ENCODE data around the gene TCP10L. TPM values are rescaled to one million over a fixed set of nuclear protein-coding genes. Genes with fewer than 3 reads are reported as not detected.

Gene TCP10L
- total RNA-seq, 1 experiment from 2014 or later = 3.7 TPM

DNA sequence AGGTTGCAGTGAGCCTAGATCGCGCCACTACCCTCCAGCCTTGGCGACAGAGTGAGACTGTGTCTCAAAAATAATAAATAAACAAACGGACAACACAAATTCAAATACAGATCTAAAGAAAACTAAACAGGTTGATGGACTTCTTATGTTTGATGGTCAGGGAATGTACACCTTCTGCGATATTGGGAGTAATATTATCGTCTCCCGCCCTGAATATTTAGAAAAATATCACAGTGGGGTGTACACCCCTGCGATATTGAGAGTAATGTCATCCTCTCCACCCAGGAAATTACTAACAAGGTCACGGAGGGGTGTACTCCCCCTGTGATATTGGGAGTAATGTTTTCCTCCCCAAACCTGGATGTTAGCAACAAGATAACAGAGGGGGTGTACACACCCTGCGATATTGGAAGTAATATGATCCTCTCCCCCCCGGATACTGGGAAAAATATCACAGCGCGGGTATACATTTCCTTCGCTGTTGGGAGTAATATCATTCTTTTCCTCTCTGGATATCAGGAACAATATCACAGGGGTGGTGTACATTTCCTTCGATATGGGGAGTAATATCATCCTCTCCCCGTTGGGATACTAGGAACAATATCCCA, 28.2 kb upstream of the TCP10L start:
- Histone ChIP-seq H3K4me1 (ENCODE audit: insufficient read depth, low read length, poor library complexity, severe bottlenecking) (peaks cover 6% of the 10 kb centered on the region), H3K27me3 (replicated peaks; ENCODE audit: insufficient read depth, low read depth, low read length, poor library complexity) (no peaks in the 10 kb centered on the region), H3K9me3 (ENCODE audit: low read depth, low read length, poor library complexity, severe bottlenecking) (no peaks in the 10 kb centered on the region), H3K27ac (ENCODE audit: low read depth, low read length, poor library complexity, severe bottlenecking) (peak overlapping the region; percentile 90), H3K4me3 (ENCODE audit: low read depth, low read length, poor library complexity, severe bottlenecking) (peak overlapping the region; percentile 94), H3K36me3 (ENCODE audit: insufficient read depth, low read length, poor library complexity, severe bottlenecking) (peaks cover 8% of the 10 kb centered on the region)
- ChIA-PET POLR2A (ENCODE audit: low non-redundant PET) (no interaction called here), CTCF (interaction anchor here (0.5 kb wide), 1 partner anchor 479 kb away, joined by 3 read pairs; no protein-coding TSS in a partner anchor)
- intact Hi-C loops (cut with micrococcal nuclease; ENCODE audit: unreplicated experiment) = loop anchor here (5.0 kb wide), 1 partner anchor 114 kb away; the partner anchor contains the start of gene SYNJ1
- BruUV-seq (replicated peaks) = no TSS peak
- no peak for TF ChIP-seq EZH2 (IDR thresholded peaks at IDR 0.05; ENCODE audit: borderline replicate concordance, low read depth, low read length, poor library complexity, severe bottlenecking)
- TF ChIP-seq, protein P1, sequence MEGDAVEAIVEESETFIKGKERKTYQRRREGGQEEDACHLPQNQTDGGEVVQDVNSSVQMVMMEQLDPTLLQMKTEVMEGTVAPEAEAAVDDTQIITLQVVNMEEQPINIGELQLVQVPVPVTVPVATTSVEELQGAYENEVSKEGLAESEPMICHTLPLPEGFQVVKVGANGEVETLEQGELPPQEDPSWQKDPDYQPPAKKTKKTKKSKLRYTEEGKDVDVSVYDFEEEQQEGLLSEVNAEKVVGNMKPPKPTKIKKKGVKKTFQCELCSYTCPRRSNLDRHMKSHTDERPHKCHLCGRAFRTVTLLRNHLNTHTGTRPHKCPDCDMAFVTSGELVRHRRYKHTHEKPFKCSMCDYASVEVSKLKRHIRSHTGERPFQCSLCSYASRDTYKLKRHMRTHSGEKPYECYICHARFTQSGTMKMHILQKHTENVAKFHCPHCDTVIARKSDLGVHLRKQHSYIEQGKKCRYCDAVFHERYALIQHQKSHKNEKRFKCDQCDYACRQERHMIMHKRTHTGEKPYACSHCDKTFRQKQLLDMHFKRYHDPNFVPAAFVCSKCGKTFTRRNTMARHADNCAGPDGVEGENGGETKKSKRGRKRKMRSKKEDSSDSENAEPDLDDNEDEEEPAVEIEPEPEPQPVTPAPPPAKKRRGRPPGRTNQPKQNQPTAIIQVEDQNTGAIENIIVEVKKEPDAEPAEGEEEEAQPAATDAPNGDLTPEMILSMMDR (conservative IDR thresholded peaks at IDR 0.05; ENCODE audit: low read depth, low read length) = no peak
- no peak for DNase-seq (ENCODE audit: low spot score)

DNA sequence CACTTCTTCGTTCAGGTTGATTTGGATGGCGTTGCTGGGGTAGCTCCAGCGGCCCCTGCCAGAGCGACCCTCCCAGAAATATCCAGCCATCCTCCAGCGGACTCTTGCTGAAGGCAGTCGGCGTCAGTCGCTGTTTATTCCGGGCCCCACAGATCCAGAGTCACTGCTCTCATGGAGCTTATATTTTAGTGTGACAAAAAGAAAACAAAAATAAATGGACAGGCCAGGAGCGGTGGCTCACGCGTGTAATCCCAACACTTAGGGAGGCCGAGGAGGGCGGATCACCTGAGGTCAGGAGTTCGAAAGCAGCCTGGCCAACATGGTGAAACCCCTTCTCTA, 27.6 kb upstream of the TCP10L start:
- intact Hi-C loops (cut with micrococcal nuclease; ENCODE audit: unreplicated experiment) = loop anchor here (5.0 kb wide), 1 partner anchor 114 kb away; the partner anchor contains the start of gene SYNJ1
- Histone ChIP-seq H3K27me3 (replicated peaks; ENCODE audit: insufficient read depth, low read depth, low read length, poor library complexity) (no peaks in the 10 kb centered on the region), H3K27ac (ENCODE audit: low read depth, low read length, poor library complexity, severe bottlenecking) (peak overlapping the region; percentile 90), H3K4me1 (ENCODE audit: insufficient read depth, low read length, poor library complexity, severe bottlenecking) (peaks cover 6% of the 10 kb centered on the region), H3K9me3 (ENCODE audit: low read depth, low read length, poor library complexity, severe bottlenecking) (no peaks in the 10 kb centered on the region), H3K36me3 (ENCODE audit: insufficient read depth, low read length, poor library complexity, severe bottlenecking) (peaks cover 13% of the 10 kb centered on the region), H3K4me3 (ENCODE audit: low read depth, low read length, poor library complexity, severe bottlenecking) (peak overlapping the region; percentile 94)
- ChIA-PET POLR2A (ENCODE audit: low non-redundant PET) (no interaction called here), CTCF (interaction anchor here (0.5 kb wide), 1 partner anchor 479 kb away, joined by 3 read pairs; no protein-coding TSS in a partner anchor)
- DNase-seq (ENCODE audit: low spot score) = no peak
- TSS peak; percentile 96 for BruUV-seq (replicated peaks)
- no peak for TF ChIP-seq EZH2 (IDR thresholded peaks at IDR 0.05; ENCODE audit: borderline replicate concordance, low read depth, low read length, poor library complexity, severe bottlenecking)
- TF ChIP-seq, protein P1 (conservative IDR thresholded peaks at IDR 0.05; ENCODE audit: low read depth, low read length) = no peak

DNA sequence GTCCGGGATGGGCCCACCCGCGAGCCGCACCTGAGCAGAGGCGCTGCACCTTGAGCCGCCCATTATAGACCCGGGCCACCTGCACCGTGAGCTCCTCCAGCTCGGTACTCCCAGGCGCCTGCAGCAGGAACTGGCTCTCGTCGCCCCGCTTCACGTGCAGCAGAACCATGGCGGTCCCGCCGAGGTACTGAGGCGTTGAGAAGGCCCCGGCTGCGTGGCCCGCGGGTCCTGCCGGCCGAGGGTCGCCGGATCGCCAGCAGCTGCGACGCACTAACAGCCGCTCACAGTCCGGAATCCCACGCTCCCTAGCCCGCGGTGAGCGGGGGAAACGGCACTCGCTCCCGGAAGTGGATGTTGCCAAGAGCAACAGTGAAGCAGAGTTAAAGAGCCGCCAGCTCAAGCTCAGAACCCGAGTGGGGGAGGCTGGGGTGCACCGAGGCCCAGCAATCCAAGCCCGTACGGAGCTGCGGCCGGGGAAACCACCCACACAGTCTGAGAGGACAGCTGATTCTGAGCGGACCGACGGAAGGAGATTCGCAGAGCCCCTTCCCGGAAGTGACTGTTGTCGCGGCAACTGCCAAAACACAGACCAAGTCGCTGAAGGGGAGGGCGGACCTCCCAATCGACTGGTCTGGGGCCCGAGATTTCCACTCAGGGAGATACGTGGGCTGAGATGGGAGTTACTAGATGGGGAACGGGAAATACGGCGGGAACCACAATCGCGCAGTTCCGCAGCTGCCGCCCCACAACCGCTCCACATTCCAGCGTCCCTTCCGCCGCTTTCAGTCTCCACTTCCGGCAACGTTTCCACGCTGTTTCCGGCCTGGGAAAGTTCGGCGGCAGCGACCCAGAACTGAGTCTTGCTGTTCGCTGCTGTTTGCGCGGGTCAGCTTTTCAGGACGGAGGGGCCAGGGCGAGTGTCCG, 27.0 kb upstream of the TCP10L start, which contains the start of gene CFAP298:
Gene CFAP298 (minus strand): TSS at position 303 of the 924 bp plus-strand sequence. CDS start 134 bp downstream, at position 169.
- peak within 1 kb of the TSS; percentile 94 for H3K4me3 ChIP-seq (ENCODE audit: low read depth, low read length, poor library complexity, severe bottlenecking)
- H3K4me1 ChIP-seq (ENCODE audit: insufficient read depth, low read length, poor library complexity, severe bottlenecking) = peaks cover 6% of the 10 kb centered on the region
- ChIA-PET CTCF (interaction anchor here (1.0 kb wide), 1 partner anchor 12 kb away, joined by 6 read pairs; no protein-coding TSS in a partner anchor), POLR2A (ENCODE audit: low non-redundant PET) (no interaction called here)
- H3K36me3 ChIP-seq (ENCODE audit: insufficient read depth, low read length, poor library complexity, severe bottlenecking) = peaks cover 19% of the 10 kb centered on the region
- no peaks in the 10 kb centered on the region for H3K9me3 ChIP-seq (ENCODE audit: low read depth, low read length, poor library complexity, severe bottlenecking)
- no peaks in the 10 kb centered on the region for H3K27me3 ChIP-seq (replicated peaks; ENCODE audit: insufficient read depth, low read depth, low read length, poor library complexity)
- BruUV-seq (replicated peaks) = no TSS peak
- peak; percentile 95 for DNase-seq (ENCODE audit: low spot score)
- peak within 1 kb of the TSS; percentile 90 for H3K27ac ChIP-seq (ENCODE audit: low read depth, low read length, poor library complexity, severe bottlenecking)
- intact Hi-C loops (cut with micrococcal nuclease; ENCODE audit: unreplicated experiment) = loop anchor here (5.0 kb wide), 1 partner anchor 115 kb away; the partner anchor contains the start of gene SYNJ1
- TF ChIP-seq, protein P1 (conservative IDR thresholded peaks at IDR 0.05; ENCODE audit: low read depth, low read length) = no peak
- TF ChIP-seq EZH2 (IDR thresholded peaks at IDR 0.05; ENCODE audit: borderline replicate concordance, low read depth, low read length, poor library complexity, severe bottlenecking) = no peak
